ENCODE measurements around the gene SPAG6.

The SPAG6 gene

DNA sequence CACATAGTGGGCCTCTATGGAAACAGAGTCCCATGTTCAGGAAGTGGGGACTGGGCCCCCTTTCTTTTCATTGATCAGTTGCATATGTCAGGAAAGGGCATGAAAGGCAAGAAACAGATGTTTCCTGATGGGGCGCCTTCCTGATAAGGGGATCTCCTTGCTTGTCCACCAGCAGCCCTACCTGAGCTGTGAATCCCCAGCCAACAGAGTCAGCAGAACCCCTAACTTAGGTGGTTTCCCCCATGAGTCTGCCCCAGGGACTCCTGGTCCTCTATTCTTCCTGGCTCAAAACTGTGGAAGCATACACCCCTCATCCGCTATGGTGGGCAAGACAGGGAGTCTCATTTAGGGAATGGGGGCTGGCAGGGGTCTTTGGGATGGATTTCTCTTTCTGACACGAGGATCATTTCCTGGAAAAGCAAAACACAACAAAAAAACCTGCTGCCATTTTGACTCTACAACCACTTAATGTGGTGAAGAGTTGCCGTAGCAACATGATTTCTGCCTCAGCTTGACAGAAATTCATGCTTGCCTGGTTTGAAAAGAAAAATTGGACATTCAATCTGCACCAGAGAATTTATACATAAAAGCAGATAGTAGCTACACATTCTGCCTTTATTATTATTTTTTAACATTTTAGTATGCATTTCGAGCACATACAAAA, 119.8 kb downstream of the SPAG6 start:
- peak; percentile 21 for DNase-seq (ENCODE audit: low spot score)
- in situ Hi-C loops (cut with MboI; ENCODE audit: low pct_unique_long_range_greater_than_20kb, low sequenced_read_pairs, unreplicated experiment): no loop called here
- TF ChIP-seq, protein P1, sequence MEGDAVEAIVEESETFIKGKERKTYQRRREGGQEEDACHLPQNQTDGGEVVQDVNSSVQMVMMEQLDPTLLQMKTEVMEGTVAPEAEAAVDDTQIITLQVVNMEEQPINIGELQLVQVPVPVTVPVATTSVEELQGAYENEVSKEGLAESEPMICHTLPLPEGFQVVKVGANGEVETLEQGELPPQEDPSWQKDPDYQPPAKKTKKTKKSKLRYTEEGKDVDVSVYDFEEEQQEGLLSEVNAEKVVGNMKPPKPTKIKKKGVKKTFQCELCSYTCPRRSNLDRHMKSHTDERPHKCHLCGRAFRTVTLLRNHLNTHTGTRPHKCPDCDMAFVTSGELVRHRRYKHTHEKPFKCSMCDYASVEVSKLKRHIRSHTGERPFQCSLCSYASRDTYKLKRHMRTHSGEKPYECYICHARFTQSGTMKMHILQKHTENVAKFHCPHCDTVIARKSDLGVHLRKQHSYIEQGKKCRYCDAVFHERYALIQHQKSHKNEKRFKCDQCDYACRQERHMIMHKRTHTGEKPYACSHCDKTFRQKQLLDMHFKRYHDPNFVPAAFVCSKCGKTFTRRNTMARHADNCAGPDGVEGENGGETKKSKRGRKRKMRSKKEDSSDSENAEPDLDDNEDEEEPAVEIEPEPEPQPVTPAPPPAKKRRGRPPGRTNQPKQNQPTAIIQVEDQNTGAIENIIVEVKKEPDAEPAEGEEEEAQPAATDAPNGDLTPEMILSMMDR (IDR thresholded peaks at IDR 0.05; ENCODE audit: extremely low read depth, insufficient read depth, missing control alignments): no peak

DNA sequence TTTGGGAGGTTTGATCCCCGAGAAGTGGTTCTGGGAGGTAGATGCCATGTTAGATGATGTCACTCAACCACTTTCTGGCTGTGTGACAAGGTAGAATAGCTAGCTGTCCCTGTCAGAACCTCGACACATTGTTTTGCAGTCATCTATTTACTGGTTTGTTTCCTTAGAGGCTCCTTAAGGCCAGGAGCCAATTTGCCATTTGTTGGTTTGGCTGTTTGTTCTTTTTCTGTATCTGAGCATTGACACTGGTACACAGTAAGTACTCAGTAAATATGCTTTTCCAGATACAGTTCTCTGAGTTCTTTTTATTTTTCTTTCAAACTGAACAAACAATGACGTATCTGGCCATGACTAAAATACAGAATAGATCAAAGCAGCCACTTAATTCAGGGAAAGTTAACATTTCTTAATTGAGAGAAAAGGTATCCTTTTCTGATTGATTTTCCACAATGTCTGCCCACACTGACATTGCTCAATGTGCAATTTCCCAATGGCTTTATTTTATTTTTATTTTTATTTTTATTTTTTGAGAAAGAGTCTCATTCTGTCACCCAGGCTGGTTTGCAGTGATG, 121.6 kb downstream of the SPAG6 start:
- no peak for DNase-seq (ENCODE audit: low spot score)
- in situ Hi-C loops (cut with MboI; ENCODE audit: low pct_unique_long_range_greater_than_20kb, low sequenced_read_pairs, unreplicated experiment): no loop called here
- TF ChIP-seq, protein P1 (IDR thresholded peaks at IDR 0.05; ENCODE audit: extremely low read depth, insufficient read depth, missing control alignments): no peak

Measured in GM13977 (cell line).